NCI-H146 (cell line): Measurements from ENCODE around the gene SLC45A2.
A peak's percentile ranks its signal among the peaks of the same experiment; 100 is the strongest.

Experiments used
- DNase-seq: peaks from one replicate; lab custom pipeline; 2025; lab: John Stamatoyannopoulos, UW

The SLC45A2 gene

GRCh38 chr5:34007201-34007620, 22.7 kb upstream of the SLC45A2 start:
- peak; percentile 31 for DNase-seq

DNA sequence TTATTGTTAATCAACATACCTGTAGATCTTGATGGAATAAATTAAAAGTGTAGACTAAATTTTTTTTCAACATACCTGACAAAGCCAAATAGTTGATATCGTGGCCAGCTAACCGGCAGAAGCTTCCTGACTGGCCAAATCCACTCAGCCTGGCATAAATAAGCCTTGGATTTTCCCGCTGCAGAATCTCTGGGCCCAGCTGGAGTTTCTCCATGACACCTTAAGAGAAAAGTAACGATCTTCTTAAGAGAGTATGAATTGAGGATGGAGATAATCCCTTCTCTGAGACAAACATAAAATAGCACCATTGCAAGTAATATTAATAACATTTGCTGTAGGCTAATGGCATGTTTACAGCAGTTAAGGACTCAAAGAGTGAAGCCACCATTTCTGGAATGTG, 21.2 kb upstream of the SLC45A2 start:
- no peak for DNase-seq

DNA sequence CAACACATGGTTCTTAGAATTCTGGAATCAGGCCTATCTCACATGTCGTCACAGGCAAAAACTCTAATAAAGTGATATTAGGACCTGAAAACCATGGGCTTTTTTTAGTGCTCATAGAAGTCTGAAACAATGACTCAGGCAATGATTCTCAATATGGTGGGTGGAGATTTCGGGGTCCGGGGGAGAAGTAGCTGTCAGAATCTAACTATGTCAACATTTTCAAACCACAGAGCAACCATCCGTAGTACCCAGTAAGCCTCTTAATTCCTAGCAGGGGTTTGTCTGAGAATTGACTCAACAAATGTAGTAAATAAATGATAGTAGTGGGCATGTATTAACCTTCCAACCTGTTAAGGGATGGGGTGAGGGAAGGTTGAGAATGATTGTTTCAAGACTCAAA, 20.7 kb upstream of the SLC45A2 start:
- no peak for DNase-seq

DNA sequence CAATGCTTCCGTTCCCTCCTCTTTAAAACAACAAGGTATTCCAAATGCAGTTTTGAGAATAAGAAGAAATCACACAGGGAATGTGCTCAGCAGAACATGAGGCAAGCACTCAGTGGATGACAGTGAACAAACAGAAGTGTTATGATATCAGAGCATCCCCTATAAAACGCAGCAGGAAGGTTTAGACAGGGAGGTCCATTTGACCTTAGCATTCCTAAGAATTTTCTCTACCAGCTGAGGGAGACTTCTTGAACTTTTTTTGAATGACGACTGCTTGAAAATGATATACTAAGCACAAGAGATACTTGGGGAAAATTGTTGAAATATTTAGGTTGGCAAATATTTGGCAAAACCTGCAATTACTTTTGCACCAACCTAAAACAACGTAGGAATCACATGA, 19.4 kb upstream of the SLC45A2 start:
- no peak for DNase-seq

DNA sequence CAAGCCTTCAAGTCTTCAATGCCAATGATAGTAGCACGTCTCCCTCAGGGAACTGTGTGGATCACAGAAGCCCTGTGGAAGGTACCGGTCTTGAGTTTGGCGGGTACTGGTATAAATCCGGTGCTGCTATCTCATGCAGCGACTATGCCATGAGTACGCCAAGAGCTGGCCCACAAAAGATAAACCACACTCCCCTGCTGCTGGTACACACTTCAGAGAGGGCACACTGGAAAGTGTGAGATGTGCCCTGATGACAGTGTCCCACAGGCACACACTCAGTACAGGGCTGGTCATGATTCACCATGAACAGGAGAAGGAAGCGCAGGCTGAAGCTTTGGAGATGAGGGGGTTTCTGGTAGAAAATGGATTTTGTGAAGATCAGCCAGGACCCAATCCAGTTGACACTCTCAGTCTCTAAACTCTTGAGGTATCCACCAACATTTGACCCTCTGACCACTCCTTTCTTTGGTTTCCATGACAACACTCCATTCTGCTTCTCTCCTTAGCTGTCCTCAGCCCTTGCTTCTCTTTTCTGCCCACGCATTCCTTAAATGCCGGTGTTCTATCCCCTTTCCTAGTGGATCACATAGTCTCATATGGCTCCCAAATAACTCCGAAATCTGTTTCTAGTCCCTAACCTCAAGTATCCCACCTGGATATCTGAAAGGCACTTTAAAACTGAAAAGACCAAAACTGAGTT, 18.3 kb upstream of the SLC45A2 start:
- no peak for DNase-seq

- DNase-seq: peak; percentile 96
Observed at GRCh38 chr5:34001241-34001841, 16.8 kb upstream of the SLC45A2 start.

GRCh38 chr5:33999978-34000377, 15.5 kb upstream of the SLC45A2 start:
- no peak for DNase-seq

DNA sequence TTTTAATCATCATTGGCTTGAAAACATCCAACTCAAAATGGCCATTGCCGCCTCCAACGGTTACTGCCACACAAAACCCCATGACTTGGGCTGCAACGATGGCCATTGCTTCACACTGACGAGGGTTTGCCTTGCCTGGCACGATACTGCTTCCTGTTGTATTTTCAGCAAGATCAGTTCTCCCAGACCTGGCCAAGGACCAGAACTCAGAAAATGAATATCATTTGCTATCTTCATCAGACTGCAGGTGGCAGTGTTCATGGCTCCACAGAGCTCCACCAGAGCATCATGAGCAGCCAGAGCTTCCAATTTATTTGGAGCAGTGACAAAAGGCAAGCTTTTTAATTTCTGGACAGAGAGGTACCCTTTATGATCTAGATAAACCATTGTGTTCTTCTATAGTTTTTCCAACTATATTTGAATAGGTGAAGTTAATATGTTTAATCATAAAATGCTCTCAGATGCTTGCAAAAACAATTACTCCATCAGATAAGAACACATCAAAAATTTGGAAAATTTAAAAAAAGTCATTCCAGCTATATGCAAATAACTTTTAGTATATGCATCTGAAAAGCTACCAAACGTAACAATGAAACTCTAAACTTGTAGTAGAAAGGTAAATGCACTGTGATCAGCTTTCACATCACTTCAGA, 13.0 kb upstream of the SLC45A2 start:
- peak; percentile 57 for DNase-seq

GRCh38 chr5:33995865-33996264, 11.4 kb upstream of the SLC45A2 start:
- DNase-seq: no peak

- DNase-seq: no peak
Observed at GRCh38 chr5:33994845-33995244, 10.4 kb upstream of the SLC45A2 start.

DNA sequence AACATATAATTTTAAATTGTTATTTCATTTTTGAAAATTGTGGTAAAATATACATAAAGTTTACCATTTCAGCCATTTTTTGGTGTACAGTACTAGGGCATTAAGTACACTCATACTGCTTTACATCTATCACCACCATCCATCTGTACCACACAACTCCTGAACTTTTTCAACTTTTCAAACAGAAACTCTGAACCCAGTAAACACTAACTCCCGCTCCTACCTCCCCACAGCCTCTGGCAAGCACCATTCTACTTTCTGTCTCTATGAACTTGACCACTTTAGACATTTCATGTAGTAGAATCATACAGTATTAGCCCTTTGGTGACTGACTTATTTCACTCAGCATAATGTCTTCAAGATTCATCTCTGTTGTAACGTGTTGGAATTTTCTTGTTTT, 8.4 kb upstream of the SLC45A2 start:
- DNase-seq: no peak

DNA sequence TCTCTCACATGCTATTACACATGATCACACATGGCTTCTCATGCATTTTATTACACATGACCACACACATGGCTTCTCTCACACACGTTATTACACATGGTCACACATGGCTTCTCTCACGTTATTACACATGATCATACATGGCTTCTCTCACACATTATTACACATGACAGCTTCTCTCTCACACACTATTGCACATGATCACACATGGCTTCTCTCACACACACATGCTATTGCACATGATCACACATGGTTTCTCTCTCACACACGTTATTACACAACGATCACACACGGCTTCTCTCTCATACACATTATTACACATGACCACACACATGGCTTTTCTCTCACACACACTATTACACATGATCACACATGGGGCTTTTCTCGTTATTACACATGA, 954 bp upstream of the SLC45A2 start:
- DNase-seq: no peak

GRCh38 chr5:33984178-33984577, 315 bp downstream of the SLC45A2 start:
- no peak for DNase-seq

GRCh38 chr5:33981408-33982162, 2.9 kb downstream of the SLC45A2 start:
- DNase-seq: no peak

- no peak for DNase-seq
Observed at GRCh38 chr5:33980030-33980429, 4.5 kb downstream of the SLC45A2 start.

GRCh38 chr5:33978306-33978705, 6.2 kb downstream of the SLC45A2 start:
- DNase-seq: no peak

DNA sequence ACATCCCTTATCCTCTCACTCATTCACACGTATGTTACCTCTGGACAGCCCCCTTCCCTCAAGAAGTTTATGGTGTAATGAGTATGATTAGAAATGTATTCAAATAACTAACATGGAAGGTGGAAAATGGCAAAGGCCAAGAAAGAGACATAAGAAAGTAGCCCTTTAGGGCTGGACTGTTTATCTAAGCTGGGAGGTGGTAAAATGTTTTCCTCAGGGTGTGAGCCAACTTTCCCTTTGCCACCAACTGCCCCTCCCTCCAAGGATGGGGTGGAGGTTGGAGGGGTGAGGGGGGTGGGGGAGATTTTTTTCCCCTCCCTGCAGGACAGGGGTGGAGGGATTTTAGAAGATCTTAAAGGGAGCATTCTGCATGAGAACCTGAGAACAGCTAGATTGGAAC, 8.2 kb downstream of the SLC45A2 start:
- DNase-seq: no peak

DNA sequence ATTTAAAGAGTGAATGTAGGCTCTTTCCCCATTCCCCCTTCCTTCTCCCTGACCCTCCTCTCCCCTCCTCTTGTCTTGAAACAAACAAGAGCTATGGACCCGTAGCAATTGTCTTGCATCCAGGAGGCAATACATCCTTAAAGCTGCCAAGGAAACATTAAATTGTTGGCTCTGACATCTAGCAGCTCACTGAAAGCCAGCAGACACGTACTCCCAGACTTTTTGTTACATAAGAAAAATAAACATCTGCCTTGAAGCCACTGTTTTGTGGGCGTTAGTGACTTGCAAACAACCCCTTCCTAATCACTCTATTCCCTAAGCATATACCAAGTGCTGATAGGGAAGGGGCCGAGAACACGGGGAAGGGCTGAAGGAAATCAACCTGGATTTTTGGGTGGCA, 8.6 kb downstream of the SLC45A2 start:
- no peak for DNase-seq

GRCh38 chr5:33973271-33973670, 11.2 kb downstream of the SLC45A2 start:
- no peak for DNase-seq

GRCh38 chr5:33969572-33970452, 14.7 kb downstream of the SLC45A2 start:
- peak; percentile 3 for DNase-seq

- DNase-seq: no peak
Observed at GRCh38 chr5:33968211-33969005, 16.1 kb downstream of the SLC45A2 start.
